GM19240 (cell line): Measurements from ENCODE around the gene PTPRM.

Experiments used
- DNase-seq: peaks from one replicate; pipeline ENCODE4 v3.0.0; 2011; ENCODE audit warnings: low spot score; ENCODE audit not compliant: insufficient read length

PTPRM gene

GRCh38 chr18:7567474-7568425 is 634 bp downstream of the PTPRM start:
- DNase-seq = no peak

- DNase-seq = no peak
Measured at GRCh38 chr18:7568426-7568825, 1.3 kb downstream of the PTPRM start.

DNA sequence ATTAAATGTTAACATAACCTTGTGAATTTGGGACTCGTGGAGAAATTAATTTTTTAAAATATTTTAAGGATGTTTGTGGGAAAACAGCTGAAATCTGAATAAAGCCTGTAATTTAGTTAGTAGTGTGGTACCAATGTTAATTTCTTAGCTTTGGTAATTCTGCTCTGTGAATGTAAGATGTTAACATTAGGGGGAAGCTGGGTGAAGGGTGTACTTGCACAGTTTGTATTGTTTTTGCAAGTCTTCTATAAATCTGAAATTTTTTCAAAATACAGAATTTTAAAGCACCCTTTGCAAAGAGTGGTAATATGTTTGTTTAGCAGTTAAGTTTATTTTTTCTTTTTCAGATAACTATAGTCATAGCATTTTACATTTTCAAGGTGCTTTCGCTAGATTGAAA is 4.5 kb downstream of the PTPRM start:
- no peak for DNase-seq

- DNase-seq = no peak
Measured at GRCh38 chr18:7572822-7573221, 5.7 kb downstream of the PTPRM start.

DNA sequence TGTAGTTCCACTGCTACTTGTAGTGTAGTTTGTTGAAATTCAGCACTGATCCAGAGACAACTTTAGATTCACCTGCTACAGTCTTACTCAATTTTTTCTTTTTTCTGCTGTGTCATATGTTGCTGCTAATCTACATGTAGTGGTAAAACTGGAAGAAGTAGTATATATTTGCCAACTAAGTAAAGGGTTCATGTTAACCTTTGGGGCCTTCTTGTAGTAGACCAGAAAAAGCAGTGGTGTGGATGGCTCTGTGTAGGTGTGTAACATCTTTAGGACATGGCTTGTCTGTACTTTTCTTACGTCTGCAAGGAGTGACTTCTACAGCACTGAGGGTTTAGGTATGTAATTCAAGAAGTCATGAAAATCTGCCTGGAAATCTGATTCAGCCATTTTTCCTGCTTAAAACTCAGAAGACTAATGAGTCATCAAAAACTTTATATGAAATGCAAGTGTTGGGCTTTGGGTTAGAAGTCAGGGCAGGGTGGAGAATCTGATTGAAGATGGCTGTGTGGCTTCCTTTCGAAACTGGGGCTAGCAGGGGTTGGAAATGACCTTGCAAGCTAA is 8.4 kb downstream of the PTPRM start:
- no peak for DNase-seq

DNA sequence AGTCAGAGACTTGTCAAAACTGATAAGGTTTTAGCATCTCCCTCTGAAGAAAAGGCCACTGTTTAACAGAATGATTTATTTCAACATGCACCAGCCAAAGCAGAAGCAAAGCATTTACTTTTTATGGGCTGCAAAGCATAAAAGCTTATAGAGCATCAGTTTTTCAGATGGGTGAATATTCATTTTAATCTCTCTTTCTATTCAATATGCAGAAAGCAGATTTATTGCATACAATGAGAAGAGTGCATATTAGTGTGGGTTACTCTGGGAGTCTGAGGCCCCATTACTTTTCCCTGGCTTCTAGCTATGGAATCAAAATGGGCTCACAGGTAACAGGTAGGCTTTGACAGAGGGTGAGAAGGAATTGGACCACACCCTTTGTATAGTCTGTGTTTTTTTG is 9.0 kb downstream of the PTPRM start:
- no peak for DNase-seq

- DNase-seq = no peak
Measured at GRCh38 chr18:7576685-7577084, 9.6 kb downstream of the PTPRM start.

GRCh38 chr18:7577706-7578105 is 10.6 kb downstream of the PTPRM start:
- no peak for DNase-seq

DNA sequence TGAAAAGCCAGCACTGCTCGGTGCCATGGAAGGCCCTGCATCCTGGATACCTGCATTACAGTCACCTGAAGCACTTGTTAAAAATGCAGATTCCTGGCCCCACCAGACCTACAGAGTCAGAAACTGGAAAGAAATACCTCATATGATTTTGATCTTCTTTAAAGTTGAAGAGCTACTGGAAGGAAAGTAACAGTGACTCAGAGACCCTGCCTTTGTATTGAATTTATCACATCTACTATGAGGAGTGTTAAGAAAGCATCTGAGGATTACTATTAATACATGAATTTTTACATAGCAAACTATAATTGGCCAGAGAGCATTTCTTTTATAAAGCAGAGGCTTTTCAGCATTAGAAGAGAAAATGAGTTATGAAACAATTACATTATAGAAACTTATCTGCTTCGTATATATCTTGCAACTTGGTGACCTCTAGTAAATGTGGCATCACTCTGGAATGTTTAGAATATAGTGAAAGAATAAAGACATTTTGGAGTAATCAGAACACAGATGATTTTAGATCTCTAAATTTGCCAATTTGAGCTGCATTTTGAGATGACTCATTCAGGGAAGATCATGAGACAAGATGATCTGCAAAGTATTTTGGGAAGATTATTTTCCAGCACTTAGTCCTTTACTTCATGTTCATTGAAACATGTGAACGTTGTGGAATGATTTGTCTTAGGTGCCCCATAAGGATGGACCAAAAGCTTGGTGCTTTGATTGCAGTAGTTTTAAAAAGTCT is 12.2 kb downstream of the PTPRM start:
- no peak for DNase-seq

DNA sequence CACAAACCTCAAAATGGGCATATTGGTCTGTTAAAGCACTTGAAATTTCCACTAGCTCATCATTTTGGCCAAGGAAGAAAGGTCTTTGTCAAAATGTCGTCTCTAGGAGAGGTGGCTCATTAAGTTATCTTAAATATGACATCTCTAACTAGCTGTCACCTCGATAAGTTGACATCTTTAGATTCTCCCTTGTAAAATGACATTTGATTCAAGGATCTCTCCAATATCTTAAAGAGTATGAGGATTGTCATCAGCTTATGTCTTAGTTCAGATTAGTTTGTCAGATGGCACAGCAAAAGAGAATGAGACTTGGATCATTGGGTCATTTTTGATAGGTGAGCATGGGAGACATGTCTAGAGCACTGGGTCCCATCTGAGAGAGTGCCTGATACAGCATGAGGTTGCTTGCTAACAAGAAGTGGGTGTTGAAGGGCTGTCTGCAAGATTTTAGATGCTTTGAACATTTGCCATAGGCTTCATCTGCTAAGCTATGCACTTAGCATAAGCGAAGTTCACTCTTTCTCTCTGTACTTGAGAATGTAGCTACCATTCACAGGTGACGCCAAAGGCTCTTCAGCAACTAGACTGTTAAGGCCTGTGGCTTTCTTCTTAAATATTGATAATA is 12.9 kb downstream of the PTPRM start:
- DNase-seq = no peak

DNA sequence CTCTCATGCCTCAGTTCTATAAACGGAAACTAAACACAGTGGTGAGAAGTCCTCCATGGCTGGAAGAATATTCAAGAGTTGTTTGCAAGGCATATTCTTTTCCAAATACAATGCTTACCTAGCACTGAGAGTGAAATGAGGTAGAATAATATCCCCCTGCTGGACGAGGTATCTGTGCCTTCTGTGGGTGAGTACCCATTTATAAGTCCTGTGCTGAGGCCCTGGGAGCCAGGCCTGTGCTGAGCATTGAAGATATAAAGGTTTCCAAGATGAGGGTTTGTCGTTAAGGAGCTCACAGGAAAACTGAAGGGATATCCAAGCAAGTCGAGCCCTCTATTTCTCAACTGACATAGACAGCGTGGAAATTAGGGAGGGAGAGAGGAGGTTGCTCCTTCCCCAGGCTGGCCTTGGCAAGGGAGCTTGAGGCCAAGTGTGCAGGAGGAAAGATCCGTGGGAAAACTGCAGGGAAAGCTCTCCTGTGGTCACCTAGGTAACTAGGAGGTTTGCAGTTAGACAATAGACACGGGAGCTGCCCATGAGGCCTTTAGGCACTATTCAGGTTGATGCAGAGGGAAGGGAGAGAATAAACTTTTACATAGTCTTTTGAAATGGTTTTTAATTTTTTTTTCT is 17.6 kb downstream of the PTPRM start:
- DNase-seq = no peak

DNA sequence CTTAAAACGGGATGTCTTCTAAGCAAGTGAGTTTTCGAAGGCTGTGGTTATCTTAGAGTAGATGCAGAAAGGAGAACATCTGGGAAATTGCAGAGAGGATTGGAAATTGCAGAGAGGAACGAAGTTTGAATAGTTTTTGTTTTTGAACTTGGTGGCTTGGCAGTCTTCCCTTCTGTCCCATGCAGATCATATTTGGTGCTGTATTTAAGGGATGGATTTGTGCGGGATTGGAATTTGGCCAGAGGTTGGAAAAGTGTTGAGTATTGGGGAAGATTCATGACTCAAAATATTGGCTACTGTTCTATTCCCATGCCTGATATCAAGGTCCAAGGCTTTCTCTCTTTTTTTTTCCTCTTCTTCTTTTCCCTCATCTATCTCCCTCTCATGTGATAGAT is 18.2 kb downstream of the PTPRM start:
- no peak for DNase-seq

DNA sequence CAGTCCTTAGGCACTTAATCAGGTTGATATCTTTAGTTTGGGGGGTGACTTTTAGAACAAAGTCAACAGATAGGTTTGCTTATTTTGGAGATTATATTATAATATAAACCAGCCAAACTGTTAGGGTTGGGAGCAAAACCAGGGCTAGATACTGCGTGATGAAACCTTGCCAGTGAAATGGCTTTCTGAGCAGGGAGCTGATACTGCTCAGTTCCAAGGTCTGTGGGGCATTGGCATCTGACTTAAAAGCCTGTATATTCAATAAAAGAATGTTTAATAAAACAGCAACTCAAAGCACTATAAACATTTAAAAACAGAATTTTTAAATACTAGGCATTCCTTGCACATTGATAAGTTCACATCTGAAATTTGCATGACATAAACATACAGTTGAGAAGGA is 19.3 kb downstream of the PTPRM start:
- no peak for DNase-seq

- no peak for DNase-seq
Measured at GRCh38 chr18:7590826-7591560, 23.9 kb downstream of the PTPRM start.

DNA sequence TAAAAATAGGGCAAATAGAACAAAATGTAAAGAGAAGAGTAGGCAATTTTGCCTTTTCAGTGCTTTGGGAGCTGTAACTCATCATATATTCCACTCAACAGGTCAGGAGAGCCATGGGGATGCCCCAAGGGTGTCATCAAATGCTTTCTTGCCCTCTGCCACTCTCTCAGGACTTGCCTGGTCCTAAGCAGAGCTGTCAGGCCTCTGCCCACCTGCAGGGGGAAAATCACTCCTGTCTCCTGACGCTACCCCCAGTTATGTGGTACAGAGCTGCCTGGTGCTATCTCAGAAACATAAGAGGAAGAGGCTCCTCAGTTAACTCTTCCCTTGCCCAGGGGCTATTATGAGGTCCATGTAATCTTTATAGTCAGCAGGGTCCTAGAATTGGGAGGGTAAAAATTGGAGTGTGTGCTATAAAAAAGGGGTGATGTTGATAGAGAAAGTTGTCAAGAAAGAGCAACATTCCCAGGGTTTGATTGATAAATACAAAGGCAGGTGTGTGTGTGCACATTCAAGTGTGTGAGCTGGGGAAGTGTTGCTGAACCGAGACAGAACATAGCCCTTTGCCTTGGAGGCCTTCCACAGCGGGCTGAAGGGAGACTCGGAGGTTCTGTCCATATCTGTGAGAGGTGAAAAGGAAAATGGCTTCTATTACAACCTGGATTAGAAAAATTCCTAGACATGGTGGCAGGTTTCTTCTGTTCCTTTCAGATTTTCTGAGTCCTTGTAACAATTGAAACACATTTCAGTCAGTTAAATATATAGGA is 25.4 kb downstream of the PTPRM start:
- DNase-seq = no peak

GRCh38 chr18:7593218-7593819 is 26.2 kb downstream of the PTPRM start:
- DNase-seq = no peak

- DNase-seq = no peak
Measured at GRCh38 chr18:7596147-7596546, 29.0 kb downstream of the PTPRM start.

DNA sequence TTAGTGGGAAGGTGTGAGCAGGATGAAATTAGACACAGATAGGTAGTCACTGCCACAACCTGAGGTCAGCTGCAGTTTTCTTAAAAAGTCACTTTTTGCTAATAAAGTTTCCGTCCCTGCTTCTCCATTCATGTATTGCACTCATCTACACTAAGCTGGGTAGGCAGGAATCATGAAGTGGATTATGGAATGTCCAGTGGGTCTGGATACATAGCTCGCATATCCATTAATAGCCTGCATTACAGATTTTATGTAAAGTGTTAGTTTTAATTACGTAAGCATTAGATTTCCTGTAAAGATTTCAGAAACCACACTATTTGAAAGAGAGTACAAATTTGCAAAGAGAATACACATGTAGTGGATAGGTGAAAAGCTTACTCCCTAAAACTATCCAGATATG is 30.4 kb downstream of the PTPRM start:
- DNase-seq = no peak
